HG02870 (cell line): ENCODE results near the gene GLCE.
"Not testable (repeated sequence)": the region's sequence is repeated elsewhere in the genome, so short reads cannot be mapped to it uniquely, and the experiment has no call there.

ENCODE experiments used
- ATAC-seq: cut with Tn5 transposase; IDR thresholded peaks from one replicate; pipeline ENCODE4 v1.9.1; 2021; ENCODE audit warnings: mild to moderate bottlenecking, moderate library complexity; ENCODE audit not compliant: unreplicated experiment

Gene GLCE

GRCh38 chr15:69135499-69135898 is 24.9 kb upstream of the GLCE start:
- no peak for ATAC-seq

GRCh38 chr15:69138963-69139362 is 21.5 kb upstream of the GLCE start:
- no peak for ATAC-seq

- ATAC-seq: no peak
These were observed 20.1 kb upstream of the GLCE start for GRCh38 chr15:69140306-69140705.

- no peak for ATAC-seq
These were observed 19.1 kb upstream of the GLCE start for GRCh38 chr15:69141286-69141701.

GRCh38 chr15:69141833-69142232 is 18.6 kb upstream of the GLCE start:
- ATAC-seq: no peak

GRCh38 chr15:69143756-69144436 is 16.5 kb upstream of the GLCE start:
- ATAC-seq: no peak

- no peak for ATAC-seq
These were observed 15.9 kb upstream of the GLCE start for GRCh38 chr15:69144530-69144929.

GRCh38 chr15:69145149-69145693 is 15.2 kb upstream of the GLCE start:
- no peak for ATAC-seq

- no peak for ATAC-seq
These were observed 14.5 kb upstream of the GLCE start for GRCh38 chr15:69145694-69146492.

GRCh38 chr15:69146724-69147435 is 13.6 kb upstream of the GLCE start:
- ATAC-seq: no peak

- no peak for ATAC-seq
These were observed 12.0 kb upstream of the GLCE start for GRCh38 chr15:69148465-69148864.

GRCh38 chr15:69149163-69149562 is 11.3 kb upstream of the GLCE start:
- ATAC-seq: no peak

GRCh38 chr15:69149803-69150202 is 10.6 kb upstream of the GLCE start:
- no peak for ATAC-seq

- no peak for ATAC-seq
These were observed 10.1 kb upstream of the GLCE start for GRCh38 chr15:69150336-69150735.

- ATAC-seq: no peak
These were observed 9.6 kb upstream of the GLCE start for GRCh38 chr15:69150841-69151240.

GRCh38 chr15:69153046-69153445 is 7.4 kb upstream of the GLCE start:
- ATAC-seq: no peak

GRCh38 chr15:69153587-69153986 is 6.8 kb upstream of the GLCE start:
- ATAC-seq: not testable (repeated sequence)

- no peak for ATAC-seq
These were observed 6.4 kb upstream of the GLCE start for GRCh38 chr15:69154078-69154477.

- ATAC-seq: no peak
These were observed 5.8 kb upstream of the GLCE start for GRCh38 chr15:69154684-69155083.

GRCh38 chr15:69156736-69157381 is 3.6 kb upstream of the GLCE start:
- no peak for ATAC-seq
